Endothelial cell of umbilical vein (primary cell): Measurements from ENCODE around the gene PIK3R1. TPM values are rescaled to one million over a fixed set of nuclear protein-coding genes. Genes with fewer than 3 reads are reported as not detected.

Experiments
- BruUV-seq: library from RNA; stranded (reverse); fragments of 400-500 nt; replicated peaks from 2 replicates; lab custom pipeline; 2021; lab: Mats Ljungman, UMichigan
- CTCF ChIA-PET: fragments of 300-600, 350-600 bp; sonication (Branson Sonifier 250); formaldehyde crosslinking; loops from one replicate; lab custom pipeline; 2021; ENCODE audit warnings: antibody characterized with exemption, inconsistent platforms; lab: Charles Lee
- POLR2A ChIA-PET: fragments of 300-600, 350-600 bp; sonication (Branson Sonifier 250); formaldehyde crosslinking; loops from one replicate; lab custom pipeline; 2021; ENCODE audit warnings: antibody characterized with exemption, inconsistent platforms; lab: Charles Lee
- DNase-seq: peaks from one replicate; pipeline ENCODE4 v3.0.0-alpha.2; 2011; ENCODE audit warnings: low read depth, low spot score
- FAIRE-seq: peaks from 2 replicates; lab custom pipeline; 2011; peaks lifted over from hg19 to GRCh38; lab: Jason Lieb, UNC
- H2AFZ ChIP-seq: 2 replicates; pipeline ENCODE4 v1.6.0; 2012; ENCODE audit warnings: low read depth, low read length, control low read depth, inconsistent platforms
- H3K27ac ChIP-seq: 2 replicates; pipeline ENCODE4 v1.5.1; 2011; ENCODE audit warnings: low read depth, mild to moderate bottlenecking, control low read depth, low read length, moderate library complexity; ENCODE audit not compliant: insufficient read depth
- H3K27me3 ChIP-seq, 2 experiments: 2 replicates each; pipeline versions ENCODE4 v1.6.0 to v1.6.1; 2011; ENCODE audit warnings: low read length in 2 of 2, mixed read lengths in 1 of 2; ENCODE audit not compliant: control insufficient read depth in 2 of 2, insufficient read depth in 2 of 2
- H3K36me3 ChIP-seq, 2 experiments: 2 replicates in 1 of 2; 3 replicates in 1 of 2; pipeline ENCODE4 v1.5.1; 2011; ENCODE audit warnings: low read length in 2 of 2, mild to moderate bottlenecking in 1 of 2, moderate library complexity in 1 of 2; ENCODE audit not compliant: control insufficient read depth in 2 of 2, insufficient read depth in 2 of 2; ENCODE audit errors: extremely low read depth in 1 of 2
- H3K4me1 ChIP-seq: 3 replicates; pipeline ENCODE4 v1.5.1; 2011; ENCODE audit warnings: mild to moderate bottlenecking, low read length; ENCODE audit not compliant: control insufficient read depth, insufficient read depth; ENCODE audit errors: extremely low read depth
- H3K4me2 ChIP-seq: 2 replicates; pipeline ENCODE4 v1.6.1; 2011; ENCODE audit warnings: low read length, control low read depth, mixed read lengths; ENCODE audit not compliant: insufficient read depth
- H3K4me3 ChIP-seq, 3 experiments: fragments of 200-600 bp in 1 of 3; sonication (generic), shearing (Covaris generic) in 1 of 3; replicated peaks in 1 of 3; 2 replicates each; pipeline ENCODE4 v1.5.1; 2011 to 2016; ENCODE audit warnings: control low read depth in 3 of 3, low read length in 3 of 3, mild to moderate bottlenecking in 2 of 3, inconsistent platforms in 1 of 3, low read depth in 1 of 3, moderate library complexity in 1 of 3; ENCODE audit not compliant: insufficient read depth in 1 of 3
- H3K79me2 ChIP-seq: 2 replicates; pipeline ENCODE4 v1.6.0; 2012; ENCODE audit warnings: low read length, inconsistent platforms; ENCODE audit not compliant: control insufficient read depth, insufficient read depth
- H3K9ac ChIP-seq: replicated peaks from 2 replicates; pipeline ENCODE3; 2011; ENCODE audit warnings: low read length, control low read depth; ENCODE audit not compliant: insufficient read depth; ENCODE audit errors: extremely low read depth
- H3K9me1 ChIP-seq: replicated peaks from 3 replicates; pipeline ENCODE4 v1.6.0; 2011; ENCODE audit warnings: mild to moderate bottlenecking, low read length; ENCODE audit not compliant: control insufficient read depth, insufficient read depth; ENCODE audit errors: extremely low read depth
- H3K9me3 ChIP-seq: replicated peaks from 2 replicates; pipeline ENCODE4 v1.5.1; 2012; ENCODE audit warnings: low read length, inconsistent platforms; ENCODE audit not compliant: control insufficient read depth, insufficient read depth
- H4K20me1 ChIP-seq: replicated peaks from 2 replicates; pipeline ENCODE3; 2011; ENCODE audit warnings: mild to moderate bottlenecking, low read length; ENCODE audit not compliant: control insufficient read depth, insufficient read depth; ENCODE audit errors: extremely low read depth
- CTCF ChIP-seq, 2 donors: IDR thresholded peaks; 1 replicate in 1 of 2; 2 replicates in 1 of 2; pipeline ENCODE4 v1.5.1; 2011; ENCODE audit warnings: low read length in 2 of 2, mild to moderate bottlenecking in 2 of 2, moderate library complexity in 2 of 2, control low read depth in 1 of 2, inconsistent platforms in 1 of 2, low read depth in 1 of 2; ENCODE audit not compliant: insufficient read depth in 1 of 2; ENCODE audit errors: extremely low read depth in 1 of 2
- EZH2 ChIP-seq: IDR thresholded peaks from 2 replicates; pipeline ENCODE4 v1.6.1; 2012; ENCODE audit warnings: borderline replicate concordance, low read depth, mild to moderate bottlenecking, moderate library complexity, low read length, inconsistent platforms; ENCODE audit not compliant: severe bottlenecking
- FOS ChIP-seq: IDR thresholded peaks from 2 replicates; pipeline ENCODE4 v1.6.1; 2011; ENCODE audit warnings: mild to moderate bottlenecking, low read length, moderate library complexity, borderline replicate concordance; ENCODE audit not compliant: insufficient read depth
- GATA2 ChIP-seq: IDR thresholded peaks from 2 replicates; pipeline ENCODE4 v1.7.0; 2011; ENCODE audit warnings: low read depth, mild to moderate bottlenecking, moderate library complexity, mixed read lengths, low read length; ENCODE audit not compliant: insufficient read length, insufficient read depth
- JUN ChIP-seq: IDR thresholded peaks from 2 replicates; pipeline ENCODE4 v1.6.1; 2011; ENCODE audit warnings: borderline replicate concordance, low read depth; ENCODE audit not compliant: insufficient read length, insufficient read depth
- MAX ChIP-seq: IDR thresholded peaks from 2 replicates; pipeline ENCODE4 v1.6.1; 2011; ENCODE audit not compliant: insufficient read depth, insufficient read length
- MYC ChIP-seq: IDR thresholded peaks from one replicate; pipeline ENCODE4 v1.6.1; 2011; ENCODE audit warnings: mild to moderate bottlenecking, low read depth, low read length
- POLR2A ChIP-seq: IDR thresholded peaks from 2 replicates; pipeline ENCODE4 v1.6.1; 2012; ENCODE audit warnings: low read depth, mild to moderate bottlenecking, control low read depth, low read length
- POLR2AphosphoS5 ChIP-seq: IDR thresholded peaks from 2 replicates; pipeline ENCODE4 v1.6.1; 2012; ENCODE audit warnings: low read depth, mild to moderate bottlenecking, control low read depth, low read length, moderate library complexity; ENCODE audit not compliant: insufficient read depth
- dilution Hi-C: fragments of 300-500 bp; cut with MboI; formaldehyde crosslinking; loops from one replicate; pipeline ENCODE4 v1.15.0; 2019; ENCODE audit warnings: low sequenced_read_pairs; ENCODE audit not compliant: extremely low pct_ligation_motif_present
- intact Hi-C: fragments of 100-400 bp; cut with micrococcal nuclease; formaldehyde crosslinking; loops from one replicate; pipeline ENCODE4 v1.10.0; 2022
- polyA plus RNA-seq, 4 experiments: library from polyadenylated mRNA; depleted of rRNA in 3 of 4; stranded (reverse) in 3 of 4; unstranded in 1 of 4; fragments of >200 nt; gene quantifications; 2 replicates each; pipeline versions ENCODE4 v1.2.1 to v1.2.3, GENCODE V29; 2011 to 2012; ENCODE audit warnings: missing spikeins in 1 of 4
- total RNA-seq: library from RNA; stranded (reverse); gene quantifications from 2 replicates; pipeline ENCODE4 v1.2.3, GENCODE V29; 2021

PIK3R1 gene
- total and polyA plus RNA-seq, 2 donors (not counting 3 experiments of a cell fraction or from before 2014, with no cell fraction given): 2.8 to 30.0 TPM

GRCh38 chr5:68305223-68305870 lies 89.8 kb downstream of the PIK3R1 start:
- Histone ChIP-seq H3K9ac (no peak overlapping the region), H3K4me3 (no peak overlapping the region), H3K27me3 (no peaks in the 10 kb centered on the region), H3K9me3 (no peaks in the 10 kb centered on the region), H3K36me3 (no peaks in the 10 kb centered on the region), H3K4me2 (no peak overlapping the region), H3K4me1 (no peaks in the 10 kb centered on the region), H3K79me2 (no peaks in the 10 kb centered on the region), H2AFZ (no peak overlapping the region), H3K9me1 (no peaks in the 10 kb centered on the region), H3K27ac (no peak overlapping the region), H4K20me1 (no peaks in the 10 kb centered on the region)
- no TSS peak for BruUV-seq
- POLR2A ChIA-PET: no interaction called here
- DNase-seq (no peak), FAIRE-seq (no peak)
- CTCF ChIA-PET: no interaction called here
- no peak for TF ChIP-seq CTCF (IDR thresholded peaks at IDR 0.05; ENCODE audit: extremely low read depth in 1 of 2, insufficient read depth in 1 of 2, low read depth in 1 of 2, low read length in 2 of 2)
- TF ChIP-seq POLR2AphosphoS5: no peak
- TF ChIP-seq MAX: no peak
- intact Hi-C loops: no loop called here
- dilution Hi-C loops: no loop called here

- intact Hi-C loops: no loop called here
- Histone ChIP-seq H3K27me3 (no peaks in the 10 kb centered on the region), H4K20me1 (no peaks in the 10 kb centered on the region), H3K27ac (no peak overlapping the region), H2AFZ (no peak overlapping the region), H3K9ac (no peak overlapping the region), H3K4me1 (no peaks in the 10 kb centered on the region), H3K4me3 (no peak overlapping the region), H3K9me1 (no peaks in the 10 kb centered on the region), H3K79me2 (no peaks in the 10 kb centered on the region), H3K9me3 (no peaks in the 10 kb centered on the region), H3K4me2 (no peak overlapping the region), H3K36me3 (no peaks in the 10 kb centered on the region)
- dilution Hi-C loops: no loop called here
- FAIRE-seq: no peak
- DNase-seq: no peak
- CTCF ChIA-PET: interaction anchor here (1.2 to 1.8 kb wide), 2 partner anchors 20 to 154 kb away, joined by 4 to 6 read pairs; no protein-coding TSS in a partner anchor
- BruUV-seq: no TSS peak
- POLR2A ChIA-PET: no interaction called here
- no peak for TF ChIP-seq FOS
- no peak for TF ChIP-seq POLR2A
- TF ChIP-seq MYC: no peak
- no peak for TF ChIP-seq EZH2
- no peak for TF ChIP-seq MAX
- TF ChIP-seq POLR2AphosphoS5: no peak
- TF ChIP-seq GATA2: no peak
- TF ChIP-seq CTCF (IDR thresholded peaks at IDR 0.05; ENCODE audit: extremely low read depth in 1 of 2, insufficient read depth in 1 of 2, low read depth in 1 of 2, low read length in 2 of 2): no peak
- TF ChIP-seq JUN: no peak
Measured at GRCh38 chr5:68306361-68307014, 90.9 kb downstream of the PIK3R1 start.
